Fibroblast of skin of left biceps (primary cell): ENCODE data around the gene NFE2L1.
A peak's percentile ranks its signal among the peaks of the same experiment; 100 is the strongest.
"Not testable (repeated sequence)": the region's sequence is repeated elsewhere in the genome, so short reads cannot be mapped to it uniquely, and the experiment has no call there.

ENCODE experiments used
- DNase-seq, 2 experiments: peaks; one replicate each; pipeline ENCODE4 v3.0.0-alpha.2; 2013; ENCODE audit warnings: low read depth in 2 of 2

NFE2L1 gene, protein sequence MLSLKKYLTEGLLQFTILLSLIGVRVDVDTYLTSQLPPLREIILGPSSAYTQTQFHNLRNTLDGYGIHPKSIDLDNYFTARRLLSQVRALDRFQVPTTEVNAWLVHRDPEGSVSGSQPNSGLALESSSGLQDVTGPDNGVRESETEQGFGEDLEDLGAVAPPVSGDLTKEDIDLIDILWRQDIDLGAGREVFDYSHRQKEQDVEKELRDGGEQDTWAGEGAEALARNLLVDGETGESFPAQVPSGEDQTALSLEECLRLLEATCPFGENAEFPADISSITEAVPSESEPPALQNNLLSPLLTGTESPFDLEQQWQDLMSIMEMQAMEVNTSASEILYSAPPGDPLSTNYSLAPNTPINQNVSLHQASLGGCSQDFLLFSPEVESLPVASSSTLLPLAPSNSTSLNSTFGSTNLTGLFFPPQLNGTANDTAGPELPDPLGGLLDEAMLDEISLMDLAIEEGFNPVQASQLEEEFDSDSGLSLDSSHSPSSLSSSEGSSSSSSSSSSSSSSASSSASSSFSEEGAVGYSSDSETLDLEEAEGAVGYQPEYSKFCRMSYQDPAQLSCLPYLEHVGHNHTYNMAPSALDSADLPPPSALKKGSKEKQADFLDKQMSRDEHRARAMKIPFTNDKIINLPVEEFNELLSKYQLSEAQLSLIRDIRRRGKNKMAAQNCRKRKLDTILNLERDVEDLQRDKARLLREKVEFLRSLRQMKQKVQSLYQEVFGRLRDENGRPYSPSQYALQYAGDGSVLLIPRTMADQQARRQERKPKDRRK

DNA sequence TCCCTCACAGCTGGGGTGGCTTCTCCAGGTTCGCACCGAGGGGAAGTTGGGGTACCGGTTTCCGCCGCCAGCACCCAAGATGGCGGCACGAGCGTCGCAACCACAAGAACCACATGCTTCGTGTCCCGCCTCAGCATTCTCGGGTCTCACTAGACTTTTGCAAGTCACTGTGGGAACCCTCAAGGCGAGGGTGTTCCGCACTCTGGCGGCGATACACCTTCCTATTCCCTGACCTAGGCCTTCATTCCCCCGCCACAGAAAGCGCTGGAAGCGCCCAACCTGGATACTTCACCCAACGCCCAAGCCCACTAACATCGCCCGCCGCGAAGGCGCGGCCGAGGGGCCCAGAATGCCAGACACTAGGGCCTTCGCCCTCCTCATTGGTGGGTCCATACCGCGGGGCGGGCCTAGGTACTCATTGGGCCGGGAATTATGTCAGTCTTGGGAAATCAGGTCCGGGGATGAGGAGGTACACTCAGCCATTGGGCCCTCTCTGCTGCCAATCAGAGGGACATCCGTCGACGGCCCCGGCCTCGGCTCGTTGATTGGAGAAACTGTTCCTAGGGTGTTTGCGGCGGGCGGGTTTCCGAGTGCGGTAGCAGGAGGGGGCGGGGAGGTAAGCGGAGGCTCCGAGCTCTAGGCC is at the start of gene NFE2L1:
Gene NFE2L1, plus strand, starts transcription at position 619 of the 643 bp plus-strand sequence. CDS start 2,760 bp downstream, outside the sequence.
- DNase-seq, result peak; percentile 99

DNA sequence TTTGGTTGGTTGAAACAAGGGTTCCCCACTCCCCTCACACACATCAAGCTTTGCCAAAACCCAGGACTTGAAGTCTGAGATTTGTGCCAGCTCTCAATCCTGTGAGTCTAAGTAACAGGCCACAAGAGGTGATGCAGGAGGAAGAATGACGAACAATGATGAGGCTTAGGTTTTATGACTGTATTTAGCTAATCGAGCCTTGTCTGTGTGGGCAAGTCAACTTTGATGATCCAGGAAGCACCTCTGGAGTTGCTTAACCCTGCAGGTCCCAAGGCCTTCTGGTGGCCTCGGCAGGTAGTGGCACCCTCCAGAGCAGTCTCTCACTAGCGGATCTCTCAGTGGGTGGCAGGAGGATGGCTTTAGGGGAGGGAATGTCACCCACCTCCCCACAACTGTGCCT is 48.6 kb upstream of the NFE2L1 start:
- no peak for DNase-seq

DNA sequence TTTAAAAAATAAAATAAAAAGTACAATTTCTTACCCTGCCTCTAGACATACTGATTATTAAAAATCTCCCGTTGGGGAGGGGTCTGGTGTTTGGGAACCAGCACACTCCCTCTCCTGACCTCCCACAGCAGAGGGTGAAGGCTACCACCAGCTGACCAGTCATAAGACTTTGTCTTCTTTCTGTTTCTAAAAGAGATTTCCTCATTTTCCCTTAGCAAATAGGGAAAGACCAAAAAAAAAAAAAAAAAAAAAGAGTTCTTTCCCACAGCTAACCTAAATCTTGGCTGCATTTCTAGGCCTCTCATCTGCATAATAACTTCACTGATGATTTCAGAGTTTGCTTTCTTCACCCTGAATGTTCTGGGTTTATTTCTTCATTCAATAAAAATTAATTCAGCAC is 47.0 kb upstream of the NFE2L1 start:
- no peak for DNase-seq

DNA sequence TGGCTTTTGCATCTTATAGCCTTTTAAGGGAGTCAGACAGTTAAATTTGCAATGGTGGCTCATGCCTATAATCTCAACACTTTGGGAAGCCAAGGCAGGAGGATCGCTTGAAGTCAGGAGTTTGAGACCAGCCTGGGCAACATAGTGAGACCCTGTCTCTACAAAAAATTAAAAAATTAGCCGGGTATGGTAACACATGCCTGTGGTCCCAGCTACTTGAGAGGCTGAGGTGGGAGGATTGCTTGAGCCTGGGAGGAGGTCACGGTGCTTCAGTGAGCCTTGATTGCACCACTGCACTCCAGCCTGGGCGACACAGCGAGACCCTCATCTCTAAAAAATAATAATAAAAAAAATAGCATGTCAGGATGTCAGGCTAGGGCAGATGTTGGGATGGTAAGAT is 46.5 kb upstream of the NFE2L1 start:
- DNase-seq, result not testable (repeated sequence)

DNA sequence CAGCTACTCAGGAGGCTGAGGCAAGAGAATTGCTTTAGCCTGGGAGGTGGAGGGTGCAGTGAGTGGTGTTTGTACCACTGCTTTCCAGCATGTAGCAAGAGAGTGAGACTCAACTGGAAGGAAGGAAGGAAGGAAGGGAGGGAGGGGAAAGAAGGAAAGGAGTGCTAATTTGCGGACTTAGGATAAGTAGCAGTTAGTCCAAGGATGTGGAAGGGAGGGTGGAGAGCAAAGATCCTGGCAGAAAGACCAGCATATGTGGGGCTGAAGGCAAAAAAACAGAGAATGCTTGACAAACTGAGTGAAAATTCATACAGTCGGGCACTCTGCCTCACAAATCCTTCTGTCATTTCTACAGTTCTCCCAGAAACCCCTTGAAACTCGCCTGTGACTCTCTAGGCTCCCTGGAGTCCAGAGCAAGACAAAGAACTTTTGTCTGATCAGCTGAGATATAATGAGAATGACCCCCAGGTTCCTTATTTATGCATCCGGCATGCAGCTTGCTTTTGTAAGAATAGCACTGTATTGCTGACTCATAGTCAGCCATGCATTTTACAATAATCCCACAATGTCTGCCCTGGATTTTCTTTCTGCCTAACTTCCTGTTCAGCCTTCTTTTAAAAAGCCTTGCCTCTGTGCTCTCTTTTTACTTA is 45.8 kb upstream of the NFE2L1 start:
- peak in 1 of 2 experiments; percentile 41 for DNase-seq

DNA sequence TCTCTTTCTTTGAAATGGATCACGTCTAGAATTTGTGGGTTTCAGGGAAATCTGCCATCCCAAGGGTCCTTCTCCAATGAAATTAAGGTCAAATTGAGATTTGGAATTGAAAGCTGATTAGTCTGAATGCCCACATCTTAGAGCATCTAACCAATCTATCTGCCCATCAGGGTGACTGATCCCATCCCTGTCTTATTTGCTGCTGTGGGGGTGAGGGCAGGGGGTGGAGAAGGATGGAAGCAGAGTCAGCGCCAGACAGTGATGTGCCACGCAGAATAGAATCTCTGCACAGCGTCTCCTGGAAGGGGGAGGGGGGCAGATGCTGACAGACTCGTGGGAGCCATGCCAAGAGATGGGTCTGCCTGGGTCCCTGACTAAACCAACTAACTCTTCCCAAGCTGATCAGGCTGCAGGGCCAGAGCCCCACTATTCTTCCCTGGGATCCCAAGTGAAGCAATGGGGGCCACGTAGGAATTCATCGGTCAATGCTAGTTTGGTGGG is 45.2 kb upstream of the NFE2L1 start:
- DNase-seq, result no peak

DNA sequence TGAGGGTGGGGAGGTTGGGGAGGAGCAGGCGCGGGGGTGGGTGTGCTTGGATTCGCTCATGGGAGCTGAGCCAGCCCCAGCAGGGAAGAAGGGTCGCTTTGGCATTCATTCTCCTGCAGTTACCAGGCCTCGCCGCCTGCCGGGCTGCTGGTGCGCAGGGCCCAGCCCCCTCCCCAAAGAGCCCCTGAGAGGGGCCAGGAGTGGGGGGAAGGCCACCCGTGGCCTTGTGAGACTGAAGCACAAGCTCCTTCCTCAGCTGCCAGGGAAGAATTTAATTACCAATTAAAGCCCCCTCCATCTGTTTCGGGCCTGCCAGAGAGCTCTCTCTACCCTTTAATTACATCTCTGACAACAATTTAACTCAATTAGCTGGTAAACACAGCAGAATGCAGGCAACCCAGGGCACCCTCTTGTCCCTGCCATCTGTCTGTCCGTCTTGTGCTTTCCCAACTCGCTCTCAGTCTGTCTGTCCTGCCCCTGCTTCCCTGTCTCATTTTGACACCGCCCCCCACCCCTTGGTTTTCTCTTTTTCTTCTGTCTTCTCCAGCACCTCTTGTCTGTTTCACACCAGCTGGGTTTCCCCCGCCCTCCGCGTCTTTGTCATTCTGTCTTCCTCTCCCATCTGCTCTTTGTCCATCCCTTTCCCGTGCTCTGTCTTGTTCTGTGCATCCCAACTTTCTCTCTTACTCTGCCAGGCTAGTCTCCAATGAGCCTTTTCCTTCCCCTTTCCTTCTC is 44.6 kb upstream of the NFE2L1 start:
- DNase-seq, result no peak

DNA sequence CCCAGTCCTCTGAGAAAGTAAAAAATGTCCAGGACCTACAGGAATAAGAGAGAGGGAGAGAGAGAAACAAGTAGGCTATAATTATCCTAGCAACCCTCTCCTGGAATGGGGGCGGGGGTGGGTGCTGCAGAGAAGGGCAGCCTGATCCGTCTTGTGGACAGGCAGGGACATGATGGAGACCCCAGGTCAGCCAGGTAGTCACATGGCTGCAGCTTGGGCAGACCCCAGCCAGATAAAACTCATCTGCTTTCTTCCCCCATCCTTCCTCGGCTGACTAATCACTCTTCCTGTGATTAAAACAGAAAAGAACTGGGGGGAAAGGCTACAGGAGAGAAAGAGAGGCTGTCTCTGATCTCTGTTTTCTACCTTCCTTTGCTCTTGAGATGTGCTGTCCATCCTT is 43.2 kb upstream of the NFE2L1 start:
- no peak for DNase-seq

DNA sequence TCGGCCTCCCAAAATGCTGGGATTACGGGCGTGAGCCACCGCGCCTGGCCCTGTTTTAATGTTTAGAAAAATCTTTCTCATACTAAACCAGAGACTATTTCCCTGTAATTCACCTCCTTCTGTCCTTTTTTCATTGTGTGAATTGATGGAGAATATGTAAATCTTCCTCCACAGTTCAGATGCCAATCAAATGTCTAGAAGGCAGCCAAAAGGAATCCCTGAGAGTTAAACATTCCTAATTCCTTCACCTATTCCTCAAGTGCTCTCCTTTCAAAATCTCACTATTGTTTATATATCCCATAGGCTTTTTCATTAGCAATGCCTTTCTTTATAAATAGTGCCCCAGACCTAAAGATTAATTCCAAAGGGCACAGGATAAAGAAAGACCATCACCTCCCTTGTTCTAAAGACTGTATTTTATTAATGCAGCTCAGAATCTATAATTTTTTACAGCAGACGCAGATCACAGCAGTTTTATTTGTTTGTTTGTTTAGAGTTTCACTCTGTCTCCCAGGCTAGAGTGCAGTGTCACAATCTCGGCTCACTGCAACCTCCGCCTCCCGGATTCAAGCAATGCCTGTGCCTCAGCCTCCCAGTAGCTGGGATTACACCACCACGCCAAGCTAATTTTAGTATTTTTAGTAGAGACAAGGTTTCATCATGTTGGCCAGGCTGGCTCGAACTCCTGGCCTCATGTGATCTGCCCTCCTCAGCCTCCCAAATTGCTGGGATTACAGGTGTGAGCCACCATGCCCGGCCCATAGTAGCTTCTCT is 41.0 kb upstream of the NFE2L1 start:
- no peak for DNase-seq

DNA sequence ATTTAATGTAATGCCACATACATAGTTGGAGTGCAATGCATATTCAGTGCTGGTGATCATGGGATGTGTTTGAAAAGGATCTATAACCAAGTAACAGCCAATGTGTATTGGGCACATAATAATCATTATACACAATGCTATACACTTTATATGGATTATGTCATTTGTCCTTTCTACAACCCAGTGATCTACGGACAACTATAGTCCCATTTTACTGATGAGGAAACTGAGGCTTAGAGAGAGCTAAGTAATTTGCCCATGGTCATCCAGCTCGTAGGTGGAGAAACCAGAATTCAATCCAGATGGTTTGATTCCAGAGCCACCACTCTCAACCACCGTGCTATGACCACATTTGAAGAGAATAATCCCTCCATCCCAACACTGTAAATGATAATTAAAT is 38.0 kb upstream of the NFE2L1 start:
- no peak for DNase-seq

DNA sequence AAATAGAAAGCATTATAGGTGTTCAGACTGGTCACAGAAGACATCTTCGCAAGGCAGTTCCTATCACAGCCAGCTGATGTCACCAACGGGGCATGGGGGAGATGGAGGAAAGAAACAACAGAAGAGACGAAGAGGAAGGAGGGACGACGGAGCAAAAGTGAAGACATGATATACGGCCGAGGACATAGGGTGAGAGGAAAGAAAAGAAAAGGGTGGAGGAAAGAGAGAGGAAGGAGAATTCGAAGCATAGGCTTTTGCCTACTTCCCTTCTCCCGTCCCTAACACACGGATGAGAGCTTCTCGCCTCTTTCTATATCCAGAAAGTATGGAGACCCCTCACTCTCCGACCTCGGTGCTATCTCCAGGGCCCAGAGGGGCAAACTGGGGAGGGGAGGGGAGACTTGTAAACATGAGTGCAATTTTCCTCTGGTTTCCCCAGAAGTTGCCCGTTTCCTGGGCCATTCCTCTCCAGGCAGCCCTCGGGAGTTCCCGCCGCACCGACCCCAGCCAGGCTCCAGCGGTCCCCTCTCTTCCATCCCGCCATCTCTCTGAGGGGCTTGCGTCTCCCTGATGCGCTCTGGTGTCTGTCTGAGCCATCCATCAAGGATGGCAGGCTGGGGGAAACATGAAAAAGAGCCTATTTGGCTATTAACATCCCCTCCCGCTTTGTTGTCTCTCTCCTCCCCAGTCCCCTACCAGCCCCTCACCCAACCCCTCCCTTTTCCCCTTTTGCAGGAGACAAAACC is 36.6 kb upstream of the NFE2L1 start:
- no peak for DNase-seq

DNA sequence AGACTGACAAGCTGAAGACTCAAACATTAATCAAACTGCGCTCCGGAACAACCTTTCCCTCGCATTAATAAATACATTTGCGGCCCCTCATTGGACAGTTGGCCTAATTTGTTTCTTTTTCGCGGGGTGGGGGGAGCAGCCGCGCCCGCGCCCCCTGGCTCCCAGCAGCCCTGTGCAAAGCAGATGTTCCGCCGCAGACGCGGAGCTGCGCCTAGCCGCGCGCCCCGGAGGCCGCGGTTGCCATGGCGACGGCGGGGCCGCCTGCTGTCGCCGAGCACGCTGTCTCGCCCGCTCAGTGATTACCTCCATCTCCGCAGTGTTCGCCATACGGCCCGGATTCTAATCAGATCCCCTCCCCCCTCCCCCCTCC is 36.0 kb upstream of the NFE2L1 start:
- DNase-seq, result no peak

DNA sequence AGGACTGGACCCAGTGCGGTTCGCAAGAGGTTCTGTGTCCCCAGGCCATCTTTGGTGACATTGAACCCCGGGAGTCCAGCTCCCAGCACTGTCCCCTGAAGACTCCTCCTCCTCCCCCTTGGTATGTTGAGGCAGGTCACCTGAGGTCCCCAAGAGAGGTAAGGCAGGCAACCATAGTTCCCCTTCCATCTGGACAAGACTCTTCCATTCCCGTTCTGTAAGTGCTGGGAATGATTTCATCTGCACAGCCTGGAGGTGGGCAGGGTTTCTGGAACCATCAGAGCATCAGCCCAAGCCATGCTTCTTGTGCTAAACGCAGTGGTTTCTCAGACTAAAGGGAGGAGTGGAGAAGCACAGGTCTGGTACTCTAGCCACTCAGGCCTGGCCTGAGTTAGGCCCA is 35.5 kb upstream of the NFE2L1 start:
- no peak for DNase-seq

DNA sequence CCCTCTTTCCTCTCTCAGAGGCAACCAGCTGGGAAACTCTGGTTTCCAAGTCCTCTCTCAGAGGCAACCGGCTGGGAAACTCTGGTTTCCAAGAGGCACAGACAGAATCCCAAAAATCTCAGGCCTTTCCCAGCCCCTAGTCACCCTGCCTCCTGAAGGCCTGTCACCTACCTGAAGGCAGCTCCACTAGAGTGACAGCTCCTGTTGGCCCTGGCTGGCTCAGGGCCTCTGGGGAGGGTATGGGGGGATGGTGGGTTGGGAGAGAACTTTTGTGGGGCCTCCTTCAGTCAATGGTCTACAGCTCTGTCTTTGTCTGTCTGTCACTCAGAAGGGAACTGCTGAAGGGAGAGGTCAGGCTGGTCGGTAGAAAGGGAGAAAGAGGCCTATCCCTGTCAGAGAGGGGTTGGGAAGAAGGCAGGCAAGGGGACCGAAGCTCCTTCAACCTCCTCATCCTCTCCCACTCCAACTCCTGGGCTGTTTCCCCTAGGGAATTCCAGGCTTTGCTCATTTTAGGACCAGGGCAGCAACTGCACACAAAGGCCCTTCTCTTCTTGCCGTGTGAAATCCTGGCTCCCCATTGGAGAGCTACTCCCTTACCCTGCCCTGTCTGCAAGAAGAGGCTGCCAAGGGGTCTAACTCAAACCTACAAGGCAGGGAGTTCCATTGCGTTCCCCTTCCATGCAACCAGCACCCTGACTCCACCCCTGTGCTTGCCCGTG is 34.1 kb upstream of the NFE2L1 start:
- DNase-seq, result no peak

DNA sequence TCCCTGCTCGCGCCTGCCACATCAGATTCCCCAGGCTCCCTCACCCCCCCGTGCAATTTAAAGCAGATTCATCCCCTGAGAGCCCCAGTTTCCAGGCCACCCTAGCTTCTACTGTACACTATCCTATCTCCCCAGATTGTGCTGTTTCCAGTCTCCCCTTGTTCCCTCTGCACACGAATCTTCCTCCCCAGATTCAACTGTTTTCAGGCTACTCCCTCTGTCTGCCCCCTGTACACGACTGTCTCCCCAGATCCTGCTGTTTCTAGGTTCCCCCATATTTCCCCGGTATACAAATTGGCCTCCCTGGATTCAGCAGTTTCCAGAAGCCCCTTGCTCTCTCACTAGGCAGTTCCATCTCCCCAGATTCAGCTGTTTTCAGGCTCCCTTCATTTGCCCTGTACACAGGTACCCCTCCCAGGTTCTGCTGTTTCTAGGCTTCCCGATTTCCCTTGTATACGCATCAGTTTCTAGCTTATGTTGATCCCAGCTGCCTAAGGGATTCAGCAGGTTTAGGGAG is 33.5 kb upstream of the NFE2L1 start:
- no peak for DNase-seq

DNA sequence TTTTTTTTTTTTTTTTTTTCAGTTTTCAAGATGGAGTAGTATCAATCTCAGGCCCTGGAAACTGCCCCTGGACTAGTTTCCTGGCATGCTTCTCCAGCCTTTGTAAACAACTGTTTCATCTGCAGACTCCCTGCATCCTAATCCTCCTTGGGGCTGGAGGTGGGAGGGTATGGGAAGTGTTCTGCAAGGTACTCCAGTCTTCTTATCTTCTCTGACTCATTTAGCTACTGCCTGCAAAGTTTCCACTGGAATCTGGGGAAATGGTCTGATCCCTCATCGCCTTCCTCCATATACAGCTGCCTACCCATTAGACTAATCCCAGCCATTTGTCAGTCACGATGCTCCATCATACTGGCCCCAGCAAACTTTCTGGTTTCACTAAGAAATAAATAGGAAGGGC is 32.0 kb upstream of the NFE2L1 start:
- DNase-seq, result no peak

DNA sequence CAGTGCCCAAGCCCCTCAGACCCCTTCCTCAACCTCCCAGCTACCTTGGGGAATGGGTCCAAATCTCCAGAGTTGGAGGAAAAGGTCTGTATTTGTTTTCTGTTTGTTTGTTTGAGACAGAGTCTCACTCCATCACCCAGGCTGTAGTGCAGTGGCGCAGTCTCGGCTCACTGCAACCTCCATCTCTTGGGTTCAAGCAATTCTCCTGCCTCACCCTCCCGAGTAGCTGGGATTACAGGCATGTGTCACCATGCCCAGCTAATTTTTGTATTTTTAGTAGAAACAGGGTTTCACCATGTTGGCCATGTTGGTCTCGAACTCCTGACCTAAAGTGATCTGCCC is 30.4 kb upstream of the NFE2L1 start:
- DNase-seq, result not testable (repeated sequence)

DNA sequence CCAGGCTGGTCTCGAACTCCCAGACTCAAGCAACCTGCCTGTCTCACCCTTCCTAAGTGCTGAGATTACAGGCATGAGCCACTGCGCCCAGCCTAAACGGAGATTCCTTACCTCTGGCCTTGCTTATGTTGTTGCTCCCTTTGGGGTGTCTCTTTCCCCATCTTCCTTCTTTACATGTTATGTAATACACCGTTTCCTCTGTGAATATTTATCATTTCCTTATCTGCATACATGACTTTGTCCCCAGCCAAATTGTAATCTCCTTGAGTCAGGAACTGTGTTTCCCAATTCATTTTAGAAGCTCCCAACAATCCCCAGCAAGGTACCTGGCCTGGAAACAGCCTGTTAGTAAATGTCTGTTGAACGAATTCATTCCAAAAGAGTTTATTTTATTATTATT is 26.2 kb upstream of the NFE2L1 start:
- no peak for DNase-seq

DNA sequence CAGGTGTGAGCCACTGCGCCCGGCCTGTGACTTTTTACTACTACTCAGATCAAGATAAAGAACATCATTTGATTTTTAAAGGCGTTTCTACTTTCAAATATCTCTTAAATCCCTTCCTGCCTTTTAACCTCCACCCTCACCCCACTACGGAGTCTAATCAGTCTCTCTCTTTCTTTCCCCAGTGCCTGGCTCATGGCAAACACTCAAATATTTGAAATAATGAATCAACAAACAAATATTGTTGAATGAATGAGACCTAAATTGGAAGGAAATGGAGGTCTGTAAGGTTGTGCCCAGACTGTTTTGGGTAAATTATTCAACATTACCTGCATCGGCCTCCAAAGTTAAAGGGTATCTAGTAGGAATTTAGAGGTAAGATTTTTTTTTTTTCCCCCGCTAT is 25.3 kb upstream of the NFE2L1 start:
- DNase-seq, result no peak
